Esophagus muscularis mucosa (tissue), 3 donors: ENCODE measurements around the gene YKT6.

ENCODE experiments used
- POLR2A ChIP-seq: fragments of 450-650 bp; IDR thresholded peaks from one replicate; pipeline ENCODE4 v1.6.1; 2017; ENCODE audit warnings: antibody characterized with exemption, moderate library complexity, mild to moderate bottlenecking, low read depth
- POLR2AphosphoS5 ChIP-seq, 2 donors: sonication (generic); formaldehyde crosslinking; IDR thresholded peaks; one replicate each; pipeline ENCODE4 v1.6.1; 2017; ENCODE audit warnings: antibody characterized with exemption in 2 of 2
- TF ChIP-seq, protein P1 (sequence below), 3 experiments: fragments of 200-600 bp in 2 of 3; fragments of 450-650 bp in 1 of 3; sonication (generic) in 2 of 3; IDR thresholded peaks; one replicate each; pipeline ENCODE4 v1.5.1; 2017 to 2019; ENCODE audit warnings: antibody characterized with exemption in 3 of 3, mild to moderate bottlenecking in 2 of 3, moderate library complexity in 1 of 3

DNA sequence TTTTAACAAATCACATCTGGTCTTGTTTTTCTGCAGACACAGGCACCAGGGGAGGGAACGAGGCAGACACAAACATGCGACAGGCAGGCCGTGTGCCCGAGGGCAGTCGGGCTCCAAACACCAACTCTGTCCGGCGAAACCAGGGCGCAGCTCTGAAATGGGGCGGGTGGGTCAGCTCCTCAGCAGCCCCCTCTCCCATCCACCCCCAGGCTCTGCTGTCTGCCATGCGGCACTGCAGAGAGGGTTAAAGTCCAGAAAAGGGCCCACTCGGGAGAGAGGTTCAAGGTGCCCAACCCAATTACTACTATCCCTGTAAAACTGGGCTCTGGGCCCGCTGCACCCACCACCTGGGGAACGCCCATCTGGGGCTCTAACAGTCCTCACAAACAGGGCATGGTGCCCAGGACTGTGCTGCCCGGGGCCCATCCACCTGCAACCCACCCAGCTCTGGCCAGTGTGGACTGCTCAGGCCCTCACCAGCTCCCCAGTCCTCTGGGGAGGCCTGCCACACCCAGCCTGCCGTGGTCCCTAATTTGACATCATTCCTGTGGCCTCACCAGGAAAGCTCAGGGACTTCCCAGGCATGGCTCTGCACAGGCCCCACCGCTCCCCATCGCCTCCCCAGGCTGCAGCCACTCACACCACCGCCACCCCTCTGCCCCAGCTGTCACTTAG is 18.7 kb downstream of the YKT6 start:
- TF ChIP-seq, protein P1, sequence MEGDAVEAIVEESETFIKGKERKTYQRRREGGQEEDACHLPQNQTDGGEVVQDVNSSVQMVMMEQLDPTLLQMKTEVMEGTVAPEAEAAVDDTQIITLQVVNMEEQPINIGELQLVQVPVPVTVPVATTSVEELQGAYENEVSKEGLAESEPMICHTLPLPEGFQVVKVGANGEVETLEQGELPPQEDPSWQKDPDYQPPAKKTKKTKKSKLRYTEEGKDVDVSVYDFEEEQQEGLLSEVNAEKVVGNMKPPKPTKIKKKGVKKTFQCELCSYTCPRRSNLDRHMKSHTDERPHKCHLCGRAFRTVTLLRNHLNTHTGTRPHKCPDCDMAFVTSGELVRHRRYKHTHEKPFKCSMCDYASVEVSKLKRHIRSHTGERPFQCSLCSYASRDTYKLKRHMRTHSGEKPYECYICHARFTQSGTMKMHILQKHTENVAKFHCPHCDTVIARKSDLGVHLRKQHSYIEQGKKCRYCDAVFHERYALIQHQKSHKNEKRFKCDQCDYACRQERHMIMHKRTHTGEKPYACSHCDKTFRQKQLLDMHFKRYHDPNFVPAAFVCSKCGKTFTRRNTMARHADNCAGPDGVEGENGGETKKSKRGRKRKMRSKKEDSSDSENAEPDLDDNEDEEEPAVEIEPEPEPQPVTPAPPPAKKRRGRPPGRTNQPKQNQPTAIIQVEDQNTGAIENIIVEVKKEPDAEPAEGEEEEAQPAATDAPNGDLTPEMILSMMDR (IDR thresholded peaks at IDR 0.05), result no peak
- no peak for TF ChIP-seq POLR2AphosphoS5 (IDR thresholded peaks at IDR 0.05)
- no peak for TF ChIP-seq POLR2A
